Bronchial epithelial cell (primary cell): ENCODE results near the gene NR6A1. TPM values are rescaled to one million over a fixed set of nuclear protein-coding genes. Genes with fewer than 3 reads are reported as not detected.

ENCODE experiments used
- DNase-seq: peaks from one replicate; pipeline ENCODE4 v3.0.0-alpha.2; 2010; ENCODE audit warnings: low read depth
- FAIRE-seq: peaks from 2 replicates; lab custom pipeline; 2011; peaks lifted over from hg19 to GRCh38; lab: Jason Lieb, UNC
- H3K27me3 ChIP-seq: 2 replicates; pipeline ENCODE4 v1.5.1; 2011; ENCODE audit warnings: low read length; ENCODE audit not compliant: control insufficient read depth, insufficient read depth
- H3K36me3 ChIP-seq: 2 replicates; pipeline ENCODE4 v1.5.1; 2011; ENCODE audit warnings: low read length; ENCODE audit not compliant: control insufficient read depth, insufficient read depth
- H3K4me3 ChIP-seq: 2 replicates; pipeline ENCODE4 v1.5.1; 2011; ENCODE audit warnings: mild to moderate bottlenecking, low read depth, low read length, control low read depth
- CTCF ChIP-seq: IDR thresholded peaks from 2 replicates; pipeline ENCODE4 v1.5.1; 2011; ENCODE audit warnings: mild to moderate bottlenecking, moderate library complexity, low read length, control low read depth, inconsistent platforms; ENCODE audit not compliant: insufficient read depth, severe bottlenecking
- total RNA-seq: library from RNA; depleted of rRNA; stranded (reverse); fragments of >200 nt; gene quantifications from 2 replicates; pipeline ENCODE4 v1.2.1, GENCODE V29; 2014

Gene NR6A1
- total RNA-seq, 1 donor from 2014 or later, result 2.9 TPM

GRCh38 chr9:124569942-124570341, 201.2 kb downstream of the NR6A1 start:
- FAIRE-seq (no peak), DNase-seq (no peak)
- no peak for TF ChIP-seq CTCF
- Histone ChIP-seq H3K4me3 (no peak overlapping the region), H3K36me3 (no peaks in the 10 kb centered on the region), H3K27me3 (no peaks in the 10 kb centered on the region)

GRCh38 chr9:124567362-124567761, 203.7 kb downstream of the NR6A1 start:
- no peaks in the 10 kb centered on the region for H3K27me3 ChIP-seq
- no peak for DNase-seq
- TF ChIP-seq CTCF, result no peak
- H3K36me3 ChIP-seq, result no peaks in the 10 kb centered on the region
- FAIRE-seq, result no peak
- H3K4me3 ChIP-seq, result no peak overlapping the region

- no peaks in the 10 kb centered on the region for H3K36me3 ChIP-seq
- FAIRE-seq, result no peak
- no peaks in the 10 kb centered on the region for H3K27me3 ChIP-seq
- no peak overlapping the region for H3K4me3 ChIP-seq
- no peak for TF ChIP-seq CTCF
- DNase-seq, result no peak
Observed at GRCh38 chr9:124562328-124562727, 208.8 kb downstream of the NR6A1 start.

- Histone ChIP-seq H3K27me3 (no peaks in the 10 kb centered on the region), H3K4me3 (no peak overlapping the region), H3K36me3 (no peaks in the 10 kb centered on the region)
- no peak for FAIRE-seq
- DNase-seq, result peak; percentile 86
- TF ChIP-seq CTCF, result no peak
Observed at GRCh38 chr9:124559871-124560270, 211.2 kb downstream of the NR6A1 start.

GRCh38 chr9:124558777-124559470, 212.2 kb downstream of the NR6A1 start:
- no peak for TF ChIP-seq CTCF

GRCh38 chr9:124557895-124558294, 213.2 kb downstream of the NR6A1 start:
- FAIRE-seq (no peak), DNase-seq (no peak)
- Histone ChIP-seq H3K36me3 (no peaks in the 10 kb centered on the region), H3K27me3 (no peaks in the 10 kb centered on the region), H3K4me3 (no peak overlapping the region)
- TF ChIP-seq CTCF, result no peak

More at GRCh38 chr9:124558777-124559470, 212.2 kb downstream of the NR6A1 start:
- FAIRE-seq (no peak), DNase-seq (no peak)
- H3K27me3 ChIP-seq, result no peaks in the 10 kb centered on the region
- no peaks in the 10 kb centered on the region for H3K36me3 ChIP-seq
- no peak overlapping the region for H3K4me3 ChIP-seq
